ENCODE data around the gene EP400.
"Not testable (repeated sequence)": the region's sequence is repeated elsewhere in the genome, so short reads cannot be mapped to it uniquely, and the experiment has no call there.

Gene EP400

DNA sequence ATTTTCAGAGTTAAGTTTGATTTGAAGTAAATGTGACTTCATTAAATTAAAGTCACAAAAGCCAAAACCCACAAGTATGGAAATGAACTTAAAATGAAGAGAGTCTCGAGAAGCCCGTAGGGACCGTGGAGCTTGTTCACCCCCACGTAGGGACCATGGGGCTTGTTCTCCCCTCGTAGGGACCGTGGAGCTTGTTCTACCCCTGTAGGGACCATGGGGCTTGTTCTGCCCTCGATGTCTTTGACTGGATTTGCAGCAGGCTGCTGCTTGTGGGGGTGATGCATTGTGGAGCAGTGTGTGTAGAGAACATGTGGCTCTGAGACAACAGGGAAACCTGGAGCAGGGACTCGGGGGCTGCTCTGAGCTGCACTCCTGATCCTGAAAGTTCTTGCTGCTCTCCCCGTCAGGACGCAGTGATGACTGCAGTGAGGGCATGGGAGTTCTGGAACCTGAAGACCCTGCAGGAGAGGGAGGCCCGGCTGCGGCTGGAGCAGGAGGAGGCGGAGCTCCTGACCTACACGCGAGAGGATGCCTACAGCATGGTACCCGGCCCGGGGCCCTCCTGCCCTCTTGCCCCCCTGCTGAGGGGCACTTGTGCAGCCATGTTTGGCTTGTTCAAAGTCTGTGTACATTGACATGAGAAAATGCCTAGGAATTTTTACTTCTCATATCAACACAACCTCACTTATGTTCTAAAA is 94.2 kb downstream of the EP400 start:
- no peak overlapping the region for H3K4me3 ChIP-seq (ENCODE audit: low read length in 2 of 2)
- H3K36me3 ChIP-seq (ENCODE audit: control insufficient read depth in 2 of 2, insufficient read depth in 2 of 2, low read length in 2 of 2) = peaks cover 42 to 62% of the 10 kb centered on the region in 2 donors

DNA sequence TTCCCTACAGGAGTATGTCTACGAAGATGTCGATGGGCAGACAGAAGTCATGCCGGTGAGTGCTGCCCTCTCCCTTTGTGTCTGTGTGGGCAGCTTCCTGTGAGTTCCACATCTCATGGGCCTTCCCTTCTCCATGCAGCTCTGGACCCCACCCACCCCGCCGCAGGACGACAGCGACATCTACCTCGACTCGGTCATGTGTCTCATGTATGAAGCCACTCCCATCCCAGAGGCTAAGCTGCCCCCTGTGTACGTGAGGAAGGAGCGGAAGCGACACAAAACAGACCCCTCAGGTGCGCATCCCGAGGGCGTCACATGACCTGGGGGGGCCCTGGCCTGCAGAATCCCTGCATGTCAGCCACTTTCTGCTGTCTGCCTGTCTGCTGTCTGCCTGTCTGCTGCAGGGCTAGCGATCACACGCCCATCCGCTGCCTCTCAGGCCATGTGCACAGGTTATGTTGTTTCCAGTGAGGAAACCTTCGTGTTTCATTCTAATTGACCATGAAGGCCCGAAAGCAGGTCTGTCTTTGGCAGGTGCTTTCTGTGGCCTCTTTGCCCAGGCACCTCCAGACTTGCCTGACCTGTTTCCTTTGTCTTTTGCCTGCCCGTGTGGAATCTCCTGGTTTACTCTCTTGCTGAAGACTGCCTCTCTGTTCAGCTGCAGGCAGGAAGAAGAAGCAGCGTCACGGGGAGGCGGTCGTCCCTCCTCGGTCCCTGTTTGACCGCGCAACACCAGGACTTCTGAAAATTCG is 95.1 kb downstream of the EP400 start:
- no peaks in the 10 kb centered on the region for H3K27me3 ChIP-seq (ENCODE audit: control insufficient read depth in 2 of 2, insufficient read depth in 2 of 2, low read length in 2 of 2)
- no peaks in the 10 kb centered on the region for H3K9me3 ChIP-seq (ENCODE audit: control insufficient read depth in 2 of 2, low read length in 2 of 2)
- H3K27ac ChIP-seq (ENCODE audit: low read depth in 2 of 2, low read length in 2 of 2) = no peak overlapping the region
- H3K4me3 ChIP-seq (ENCODE audit: low read length in 2 of 2) = no peak overlapping the region
- H3K9ac ChIP-seq (ENCODE audit: low read depth in 1 of 2, low read length in 2 of 2) = no peak overlapping the region
- no peaks in the 10 kb centered on the region for H3K4me1 ChIP-seq (ENCODE audit: control insufficient read depth in 2 of 2, insufficient read depth in 2 of 2, low read length in 2 of 2)
- H3K36me3 ChIP-seq (ENCODE audit: control insufficient read depth in 2 of 2, insufficient read depth in 2 of 2, low read length in 2 of 2) = peaks cover 46 to 61% of the 10 kb centered on the region in 2 donors

More for the DNA sequence above, 94.2 kb downstream of the EP400 start:
- Histone ChIP-seq H3K9me3 (ENCODE audit: control insufficient read depth in 2 of 2, low read length in 2 of 2) (no peaks in the 10 kb centered on the region), H3K27me3 (ENCODE audit: control insufficient read depth in 2 of 2, insufficient read depth in 2 of 2, low read length in 2 of 2) (no peaks in the 10 kb centered on the region), H3K4me1 (ENCODE audit: control insufficient read depth in 2 of 2, insufficient read depth in 2 of 2, low read length in 2 of 2) (no peaks in the 10 kb centered on the region), H3K27ac (ENCODE audit: low read depth in 2 of 2, low read length in 2 of 2) (no peak overlapping the region), H3K9ac (ENCODE audit: low read depth in 1 of 2, low read length in 2 of 2) (no peak overlapping the region)

DNA sequence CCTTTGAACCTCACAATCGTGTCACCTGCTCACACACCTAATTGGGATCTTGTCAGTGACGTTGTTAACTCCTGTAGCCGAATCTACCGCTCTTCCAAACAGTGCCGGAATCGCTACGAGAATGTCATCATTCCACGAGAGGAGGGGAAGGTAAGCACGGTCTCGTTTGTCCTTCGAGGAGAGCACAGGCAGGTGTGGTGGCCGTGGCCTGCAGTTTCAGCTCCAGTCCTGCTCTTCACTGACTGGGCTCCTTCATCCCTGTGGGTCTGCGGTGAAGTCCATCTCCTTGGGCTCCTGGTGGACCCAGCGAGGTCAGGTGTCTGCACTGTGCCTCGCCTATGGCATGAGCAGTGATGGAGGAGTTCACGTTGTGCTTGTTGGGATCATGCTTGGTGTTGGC is 96.0 kb downstream of the EP400 start:
- no peak overlapping the region for H3K9ac ChIP-seq (ENCODE audit: low read depth in 1 of 2, low read length in 2 of 2)
- H3K4me1 ChIP-seq (ENCODE audit: control insufficient read depth in 2 of 2, insufficient read depth in 2 of 2, low read length in 2 of 2) = no peaks in the 10 kb centered on the region
- no peaks in the 10 kb centered on the region for H3K27me3 ChIP-seq (ENCODE audit: control insufficient read depth in 2 of 2, insufficient read depth in 2 of 2, low read length in 2 of 2)
- no peak overlapping the region for H3K4me3 ChIP-seq (ENCODE audit: low read length in 2 of 2)
- no peaks in the 10 kb centered on the region for H3K9me3 ChIP-seq (ENCODE audit: control insufficient read depth in 2 of 2, low read length in 2 of 2)
- H3K36me3 ChIP-seq (ENCODE audit: control insufficient read depth in 2 of 2, insufficient read depth in 2 of 2, low read length in 2 of 2) = peaks cover 54 to 65% of the 10 kb centered on the region in 2 donors
- H3K27ac ChIP-seq (ENCODE audit: low read depth in 2 of 2, low read length in 2 of 2) = no peak overlapping the region

- no peak overlapping the region for H3K4me3 ChIP-seq (ENCODE audit: low read length in 2 of 2)
- H3K27ac ChIP-seq (ENCODE audit: low read depth in 2 of 2, low read length in 2 of 2) = no peak overlapping the region
- H3K36me3 ChIP-seq (ENCODE audit: control insufficient read depth in 2 of 2, insufficient read depth in 2 of 2, low read length in 2 of 2) = peaks cover 59 to 69% of the 10 kb centered on the region in 2 donors
- H3K27me3 ChIP-seq (ENCODE audit: control insufficient read depth in 2 of 2, insufficient read depth in 2 of 2, low read length in 2 of 2) = no peaks in the 10 kb centered on the region
- H3K4me1 ChIP-seq (ENCODE audit: control insufficient read depth in 2 of 2, insufficient read depth in 2 of 2, low read length in 2 of 2) = no peaks in the 10 kb centered on the region
- H3K9ac ChIP-seq (ENCODE audit: low read depth in 1 of 2, low read length in 2 of 2) = no peak overlapping the region
- H3K9me3 ChIP-seq (ENCODE audit: control insufficient read depth in 2 of 2, low read length in 2 of 2) = no peaks in the 10 kb centered on the region
Measured at GRCh38 chr12:132046561-132046960, 96.8 kb downstream of the EP400 start.

GRCh38 chr12:132047630-132048029 is 97.9 kb downstream of the EP400 start:
- not testable (repeated sequence) for H3K9me3 ChIP-seq (ENCODE audit: control insufficient read depth in 2 of 2, low read length in 2 of 2); H3K27ac ChIP-seq (ENCODE audit: low read depth in 2 of 2, low read length in 2 of 2); H3K4me1 ChIP-seq (ENCODE audit: control insufficient read depth in 2 of 2, insufficient read depth in 2 of 2, low read length in 2 of 2); H3K4me3 ChIP-seq (ENCODE audit: low read length in 2 of 2); H3K27me3 ChIP-seq (ENCODE audit: control insufficient read depth in 2 of 2, insufficient read depth in 2 of 2, low read length in 2 of 2); H3K9ac ChIP-seq (ENCODE audit: low read depth in 1 of 2, low read length in 2 of 2)
- H3K36me3 ChIP-seq (ENCODE audit: control insufficient read depth in 2 of 2, insufficient read depth in 2 of 2, low read length in 2 of 2) = peaks cover 64 to 68% of the 10 kb centered on the region in 2 donors

GRCh38 chr12:132049442-132049841 is 99.7 kb downstream of the EP400 start:
- Histone ChIP-seq H3K9me3 (ENCODE audit: control insufficient read depth in 2 of 2, low read length in 2 of 2) (no peaks in the 10 kb centered on the region), H3K4me3 (ENCODE audit: low read length in 2 of 2) (no peak overlapping the region), H3K36me3 (ENCODE audit: control insufficient read depth in 2 of 2, insufficient read depth in 2 of 2, low read length in 2 of 2) (peaks cover 71 to 73% of the 10 kb centered on the region in 2 donors), H3K9ac (ENCODE audit: low read depth in 1 of 2, low read length in 2 of 2) (no peak overlapping the region), H3K4me1 (ENCODE audit: control insufficient read depth in 2 of 2, insufficient read depth in 2 of 2, low read length in 2 of 2) (no peaks in the 10 kb centered on the region), H3K27ac (ENCODE audit: low read depth in 2 of 2, low read length in 2 of 2) (no peak overlapping the region), H3K27me3 (ENCODE audit: control insufficient read depth in 2 of 2, insufficient read depth in 2 of 2, low read length in 2 of 2) (no peaks in the 10 kb centered on the region)

DNA sequence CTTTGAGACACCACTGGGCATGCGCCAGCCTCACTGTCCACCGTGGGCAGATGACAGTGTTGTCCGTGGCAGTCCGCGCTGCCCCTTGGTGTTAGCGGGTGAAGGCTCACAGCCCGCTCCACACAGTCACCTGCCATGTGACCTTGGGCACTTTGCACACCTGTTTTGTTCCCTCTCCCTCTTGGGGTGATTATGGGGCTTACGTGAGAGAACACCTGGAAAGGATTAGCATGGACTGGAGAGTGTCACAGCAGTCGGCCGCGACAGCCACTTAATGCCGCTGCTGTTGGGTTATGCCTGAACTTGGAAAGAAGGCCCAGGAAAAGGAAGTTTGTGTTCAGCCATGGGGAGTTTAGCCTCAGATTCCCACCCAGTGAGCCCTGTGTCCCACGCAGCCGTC is 100.1 kb downstream of the EP400 start:
- Histone ChIP-seq H3K4me1 (ENCODE audit: control insufficient read depth in 2 of 2, insufficient read depth in 2 of 2, low read length in 2 of 2) (no peaks in the 10 kb centered on the region), H3K27me3 (ENCODE audit: control insufficient read depth in 2 of 2, insufficient read depth in 2 of 2, low read length in 2 of 2) (no peaks in the 10 kb centered on the region), H3K9me3 (ENCODE audit: control insufficient read depth in 2 of 2, low read length in 2 of 2) (no peaks in the 10 kb centered on the region), H3K9ac (ENCODE audit: low read depth in 1 of 2, low read length in 2 of 2) (no peak overlapping the region), H3K27ac (ENCODE audit: low read depth in 2 of 2, low read length in 2 of 2) (no peak overlapping the region), H3K36me3 (ENCODE audit: control insufficient read depth in 2 of 2, insufficient read depth in 2 of 2, low read length in 2 of 2) (peaks cover 70 to 73% of the 10 kb centered on the region in 2 donors), H3K4me3 (ENCODE audit: low read length in 2 of 2) (no peak overlapping the region)

DNA sequence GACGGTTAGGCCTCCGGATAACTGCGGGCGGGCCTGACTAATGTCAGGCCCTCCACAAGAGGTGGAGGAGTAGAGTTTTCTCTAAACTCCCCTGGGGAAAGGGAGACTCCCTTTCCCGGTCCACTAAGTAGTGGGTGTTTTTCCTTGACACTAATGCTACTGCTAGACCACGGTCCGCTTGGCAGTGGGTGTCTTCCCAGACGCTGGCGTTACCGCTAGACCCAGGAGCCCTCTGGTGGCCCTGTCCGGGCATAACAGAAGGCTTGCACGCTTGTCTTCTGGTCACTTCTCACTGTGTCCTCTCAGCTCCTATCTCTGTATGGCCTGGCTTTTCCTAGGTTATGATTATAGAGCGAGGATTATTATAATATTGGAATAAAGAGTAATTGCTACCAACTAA is 102.0 kb downstream of the EP400 start:
- H3K27ac ChIP-seq (ENCODE audit: low read depth in 2 of 2, low read length in 2 of 2); H3K27me3 ChIP-seq (ENCODE audit: control insufficient read depth in 2 of 2, insufficient read depth in 2 of 2, low read length in 2 of 2); H3K4me3 ChIP-seq (ENCODE audit: low read length in 2 of 2); H3K4me1 ChIP-seq (ENCODE audit: control insufficient read depth in 2 of 2, insufficient read depth in 2 of 2, low read length in 2 of 2); H3K9ac ChIP-seq (ENCODE audit: low read depth in 1 of 2, low read length in 2 of 2); H3K9me3 ChIP-seq (ENCODE audit: control insufficient read depth in 2 of 2, low read length in 2 of 2): not testable (repeated sequence)
- H3K36me3 ChIP-seq (ENCODE audit: control insufficient read depth in 2 of 2, insufficient read depth in 2 of 2, low read length in 2 of 2) = peaks cover 63 to 66% of the 10 kb centered on the region in 2 donors

- no peak overlapping the region for H3K4me3 ChIP-seq (ENCODE audit: low read length in 2 of 2)
- H3K9ac ChIP-seq (ENCODE audit: low read depth in 1 of 2, low read length in 2 of 2) = no peak overlapping the region
- H3K27me3 ChIP-seq (ENCODE audit: control insufficient read depth in 2 of 2, insufficient read depth in 2 of 2, low read length in 2 of 2) = no peaks in the 10 kb centered on the region
- no peak overlapping the region for H3K27ac ChIP-seq (ENCODE audit: low read depth in 2 of 2, low read length in 2 of 2)
- peaks cover 67 to 68% of the 10 kb centered on the region in 2 donors for H3K36me3 ChIP-seq (ENCODE audit: control insufficient read depth in 2 of 2, insufficient read depth in 2 of 2, low read length in 2 of 2)
- no peaks in the 10 kb centered on the region for H3K9me3 ChIP-seq (ENCODE audit: control insufficient read depth in 2 of 2, low read length in 2 of 2)
- no peaks in the 10 kb centered on the region for H3K4me1 ChIP-seq (ENCODE audit: control insufficient read depth in 2 of 2, insufficient read depth in 2 of 2, low read length in 2 of 2)
Measured at GRCh38 chr12:132052196-132052932, 102.6 kb downstream of the EP400 start.
